ENCODE data around the gene KANSL1.

- TF ChIP-seq MAX (IDR thresholded peaks at IDR 0.05), result no peak
- TF ChIP-seq YY1 (IDR thresholded peaks at IDR 0.05; ENCODE audit: low read depth), result no peak
- TF ChIP-seq CREB1 (IDR thresholded peaks at IDR 0.05; ENCODE audit: low read depth), result no peak
- TF ChIP-seq REST (IDR thresholded peaks at IDR 0.05; ENCODE audit: low read depth), result no peak
- TF ChIP-seq FOXM1 (IDR thresholded peaks at IDR 0.05; ENCODE audit: borderline replicate concordance, low read depth), result no peak
- no peak for TF ChIP-seq TEAD4 (IDR thresholded peaks at IDR 0.05)
- no peak for TF ChIP-seq EP300 (IDR thresholded peaks at IDR 0.05; ENCODE audit: borderline replicate concordance)
- no peak for TF ChIP-seq NFIC (IDR thresholded peaks at IDR 0.05)
- TF ChIP-seq TCF12 (IDR thresholded peaks at IDR 0.05; ENCODE audit: low read depth), result no peak
- no peak for TF ChIP-seq USF1 (IDR thresholded peaks at IDR 0.05)
Measured at GRCh38 chr17:46110219-46110618, 83.0 kb downstream of the KANSL1 start.
